Esophagus squamous epithelium (tissue), 5 donors: Measurements from ENCODE around the gene CDH13. TPM values are rescaled to one million over a fixed set of nuclear protein-coding genes. Genes with fewer than 3 reads are reported as not detected.

Experiments
- DNase-seq: peaks from one replicate; lab custom pipeline; 2025; lab: John Stamatoyannopoulos, UW
- H3K27ac ChIP-seq, 4 donors: fragments of 200-600 bp; sonication (generic); one replicate each; pipeline ENCODE4 v1.5.1; 2016 to 2019; ENCODE audit warnings: mild to moderate bottlenecking in 1 of 4
- H3K27me3 ChIP-seq, 4 donors: fragments of 200-600 bp; sonication (generic); 1 replicate in 3 of 4; 2 replicates in 1 of 4; pipeline versions ENCODE4 v1.5.1 to v1.6.0; 2017 to 2021; ENCODE audit warnings: antibody characterized with exemption in 1 of 4
- H3K36me3 ChIP-seq, 3 donors: fragments of 200-600 bp; sonication (generic); one replicate each; pipeline ENCODE4 v1.5.1; 2016 to 2019
- H3K4me1 ChIP-seq, 3 donors: fragments of 200-600 bp; sonication (generic); one replicate each; pipeline ENCODE4 v1.5.1; 2017 to 2019
- H3K4me3 ChIP-seq, 4 donors: fragments of 200-600 bp; sonication (generic); 1 replicate in 3 of 4; 2 replicates in 1 of 4; pipeline ENCODE4 v1.5.1; 2016 to 2019; ENCODE audit warnings: mild to moderate bottlenecking in 2 of 4, moderate library complexity in 1 of 4
- H3K9me3 ChIP-seq, 3 donors: fragments of 200-600 bp; sonication (generic); one replicate each; pipeline ENCODE4 v1.5.1; 2016 to 2019
- CTCF ChIP-seq, 6 experiments: fragments of 450-650 bp in 4 of 6; fragments of 200-600 bp in 2 of 6; sonication (generic) in 2 of 6; IDR thresholded peaks; one replicate each; pipeline ENCODE4 v1.5.1; 2016 to 2019; ENCODE audit warnings: antibody characterized with exemption in 6 of 6, mild to moderate bottlenecking in 4 of 6, moderate library complexity in 4 of 6
- POLR2A ChIP-seq, 4 donors: fragments of 450-650 bp; IDR thresholded peaks; one replicate each; pipeline ENCODE4 v1.6.1; 2017; ENCODE audit warnings: antibody characterized with exemption in 4 of 4, mild to moderate bottlenecking in 4 of 4, moderate library complexity in 3 of 4
- WGBS, 2 donors: methylation state at CpG; one replicate each; pipeline ENCODE4 v1.1.5; 2018; 5-methylcytosine and 5-hydroxymethylcytosine counted together
- intact Hi-C: fragments of 100-400 bp; cut with DNase I; formaldehyde crosslinking; loops from one replicate; pipeline ENCODE4 v1.15.0; 2022
- total RNA-seq, 4 donors: library from RNA; depleted of rRNA; stranded (reverse); fragments of >200 nt; gene quantifications; one replicate each; pipeline ENCODE4 v1.1.0, GENCODE V29; 2016
- donor health status: DM: yes; HTN: yes; CAD: no.

CDH13 gene
- total RNA-seq, 4 donors from 2014 or later = 6.9 to 31.9 (median 21.1) TPM

GRCh38 chr16:83701494-83701893 is 1074.7 kb downstream of the CDH13 start:
- no peak for DNase-seq
- intact Hi-C loops = no loop called here
- 50 to 61% methylated on average over 9 of the region's 9 CpGs for WGBS, 2 donors
- Histone ChIP-seq H3K27me3 (peaks cover 0 to 3% (median 0%) of the 10 kb centered on the region in 4 donors), H3K4me1 (no peaks in the 10 kb centered on the region), H3K4me3 (no peak overlapping the region), H3K9me3 (no peaks in the 10 kb centered on the region), H3K36me3 (no peaks in the 10 kb centered on the region), H3K27ac (no peak overlapping the region)
- TF ChIP-seq CTCF (IDR thresholded peaks at IDR 0.05) = no peak
- no peak for TF ChIP-seq POLR2A (IDR thresholded peaks at IDR 0.05)

GRCh38 chr16:83704656-83705055 is 1077.9 kb downstream of the CDH13 start:
- Histone ChIP-seq H3K27ac (no peak overlapping the region), H3K4me1 (no peaks in the 10 kb centered on the region), H3K4me3 (no peak overlapping the region), H3K27me3 (peaks cover 0 to 3% (median 0%) of the 10 kb centered on the region in 4 donors), H3K36me3 (no peaks in the 10 kb centered on the region), H3K9me3 (no peaks in the 10 kb centered on the region)
- intact Hi-C loops = no loop called here
- no peak for DNase-seq
- no peak for TF ChIP-seq POLR2A (IDR thresholded peaks at IDR 0.05)
- no peak for TF ChIP-seq CTCF (IDR thresholded peaks at IDR 0.05)

- TF ChIP-seq POLR2A (IDR thresholded peaks at IDR 0.05) = no peak
- no peak for TF ChIP-seq CTCF (IDR thresholded peaks at IDR 0.05)
- no peaks in the 10 kb centered on the region for H3K9me3 ChIP-seq
- H3K36me3 ChIP-seq = no peaks in the 10 kb centered on the region
- peaks cover 0 to 3% (median 0%) of the 10 kb centered on the region in 4 donors for H3K27me3 ChIP-seq
- WGBS, 2 donors = 76 to 87% methylated on average over 4 of the region's 4 CpGs
- DNase-seq = no peak
- no peak overlapping the region for H3K4me3 ChIP-seq
- H3K4me1 ChIP-seq = no peaks in the 10 kb centered on the region
- no peak overlapping the region for H3K27ac ChIP-seq
- intact Hi-C loops = no loop called here
These were observed 1079.1 kb downstream of the CDH13 start for GRCh38 chr16:83705856-83706255.

GRCh38 chr16:83706394-83706793 is 1079.6 kb downstream of the CDH13 start:
- Histone ChIP-seq H3K27me3 (peaks cover 0 to 3% (median 0%) of the 10 kb centered on the region in 4 donors), H3K9me3 (no peaks in the 10 kb centered on the region), H3K36me3 (no peaks in the 10 kb centered on the region), H3K4me3 (no peak overlapping the region), H3K27ac (no peak overlapping the region), H3K4me1 (no peaks in the 10 kb centered on the region)
- WGBS, 2 donors = 88 to 89% methylated on average over 4 of the region's 4 CpGs
- no peak for TF ChIP-seq POLR2A (IDR thresholded peaks at IDR 0.05)
- TF ChIP-seq CTCF (IDR thresholded peaks at IDR 0.05) = no peak
- intact Hi-C loops = no loop called here
- DNase-seq = no peak

GRCh38 chr16:83711069-83711468 is 1084.3 kb downstream of the CDH13 start:
- no peak for TF ChIP-seq CTCF (IDR thresholded peaks at IDR 0.05)
- TF ChIP-seq POLR2A (IDR thresholded peaks at IDR 0.05) = no peak
- 75 to 77% methylated on average over 3 of the region's 3 CpGs for WGBS, 2 donors
- intact Hi-C loops = no loop called here
- H3K36me3 ChIP-seq = no peaks in the 10 kb centered on the region
- no peak overlapping the region for H3K4me3 ChIP-seq
- H3K27me3 ChIP-seq = no peaks in the 10 kb centered on the region
- no peak for DNase-seq
- H3K4me1 ChIP-seq = no peaks in the 10 kb centered on the region
- H3K27ac ChIP-seq = no peak overlapping the region
- no peaks in the 10 kb centered on the region for H3K9me3 ChIP-seq
